GM12878 (cell line): Measurements from ENCODE around the gene ARF3. TPM values are rescaled to one million over a fixed set of nuclear protein-coding genes. Genes with fewer than 3 reads are reported as not detected.

Source experiments
- ATF7 ChIP-seq: fragments of 450-650 bp; IDR thresholded peaks from 2 replicates; pipeline ENCODE4 v1.6.1; 2016; ENCODE audit warnings: low read depth, mild to moderate bottlenecking
- IRF4 ChIP-seq: IDR thresholded peaks from 2 replicates; pipeline ENCODE4 v1.6.1; 2011; ENCODE audit warnings: low read depth, low read length
- KDM1A ChIP-seq: fragments of 200-600 bp; sonication (generic); IDR thresholded peaks from 2 replicates; pipeline ENCODE4 v1.6.1; 2016; ENCODE audit warnings: borderline replicate concordance
- MLLT1 ChIP-seq: fragments of 450-650 bp; IDR thresholded peaks from 2 replicates; pipeline ENCODE4 v1.6.1; 2016; ENCODE audit warnings: mild to moderate bottlenecking
- NKRF ChIP-seq: fragments of 450-650 bp; conservative IDR thresholded peaks from 2 replicates; pipeline ENCODE4 v1.6.1; 2017; ENCODE audit warnings: mild to moderate bottlenecking, moderate library complexity
- NR2F1 ChIP-seq: fragments of 450-650 bp; conservative IDR thresholded peaks from 2 replicates; pipeline ENCODE4 v1.6.1; 2017; ENCODE audit warnings: mild to moderate bottlenecking
- PAX5 ChIP-seq: IDR thresholded peaks from 2 replicates; pipeline ENCODE4 v1.6.1; 2011; ENCODE audit warnings: low read depth, low read length, borderline replicate concordance
- PKNOX1 ChIP-seq: fragments of 450-650 bp; IDR thresholded peaks from 2 replicates; pipeline ENCODE4 v1.6.1; 2016; ENCODE audit warnings: mild to moderate bottlenecking
- RAD21 ChIP-seq: IDR thresholded peaks from 2 replicates; pipeline ENCODE4 v1.6.1; 2011; ENCODE audit warnings: mild to moderate bottlenecking, low read depth, low read length, moderate library complexity; ENCODE audit not compliant: insufficient read depth
- RAD51 ChIP-seq: fragments of 450-650 bp; IDR thresholded peaks from 2 replicates; pipeline ENCODE4 v1.6.1; 2016; ENCODE audit warnings: moderate library complexity, mild to moderate bottlenecking, inconsistent platforms
- RELB ChIP-seq: fragments of 450-650 bp; IDR thresholded peaks from 2 replicates; pipeline ENCODE4 v1.6.1; 2017; ENCODE audit warnings: low read depth, mild to moderate bottlenecking, moderate library complexity
- REST ChIP-seq: IDR thresholded peaks from 2 replicates; pipeline ENCODE4 v1.6.1; 2012; ENCODE audit warnings: mild to moderate bottlenecking, low read depth, low read length
- TARDBP ChIP-seq: IDR thresholded peaks from 2 replicates; pipeline ENCODE4 v1.6.1; 2016; ENCODE audit warnings: borderline replicate concordance
- YBX1 ChIP-seq: fragments of 450-650 bp; IDR thresholded peaks from 2 replicates; pipeline ENCODE4 v1.6.1; 2016; ENCODE audit warnings: antibody characterized with exemption
- ZNF687 ChIP-seq: fragments of 450-650 bp; IDR thresholded peaks from 2 replicates; pipeline ENCODE4 v1.6.1; 2017; ENCODE audit warnings: mild to moderate bottlenecking, moderate library complexity
- polyA plus RNA-seq, 11 experiments: library from polyadenylated mRNA; depleted of rRNA in 4 of 11; unstranded in 6 of 11; stranded (reverse) in 5 of 11; fragments of >200 nt; fragmentation: Nextera tagmentation in 4 of 11; fragmentation: Illumina TruSeq in 1 of 11; extraction: Ambion mirVana in 4 of 11; extraction: Trizol in 1 of 11; gene quantifications; 1 replicate in 1 of 11; 2 replicates in 10 of 11; pipeline versions ENCODE4 v1.2.1 to v1.2.3, GENCODE V29; 2011 to 2016; ENCODE audit warnings: inconsistent platforms in 2 of 11, missing spikeins in 2 of 11, low read depth in 1 of 11
- total RNA-seq, 4 experiments: library from RNA; depleted of rRNA in 3 of 4; stranded (reverse); fragments of >200 nt in 3 of 4; fragmentation: Illumina TruSeq in 1 of 4; extraction: Trizol in 1 of 4; gene quantifications; 2 replicates each; pipeline versions ENCODE4 v1.2.1 to v1.2.3, GENCODE V29; 2013 to 2021

The ARF3 gene
- total and polyA plus RNA-seq, 10 of the 15 experiments (the other 5 are each of a cell fraction or from before 2014, with no cell fraction given) = 8.7 to 263 (median 74.4) TPM

- no peak for TF ChIP-seq ZNF687
- TF ChIP-seq REST = no peak
- TF ChIP-seq TARDBP = no peak
- TF ChIP-seq MLLT1 = no peak
- TF ChIP-seq IRF4 = no peak
- no peak for TF ChIP-seq NKRF
- TF ChIP-seq RAD21 = no peak
- no peak for TF ChIP-seq ATF7
- no peak for TF ChIP-seq PAX5
- TF ChIP-seq RELB = no peak
- no peak for TF ChIP-seq KDM1A
- no peak for TF ChIP-seq PKNOX1
- no peak for TF ChIP-seq RAD51
- no peak for TF ChIP-seq NR2F1
- TF ChIP-seq YBX1 = no peak
These were observed 21.0 kb upstream of the ARF3 start, which contains the start of gene WNT1 (continued) for GRCh38 chr12:48978291-48978740.
